GM12878 (cell line): Measurements from ENCODE around the gene KCNMB4. TPM values are rescaled to one million over a fixed set of nuclear protein-coding genes. Genes with fewer than 3 reads are reported as not detected.

ENCODE experiments used
- ATAC-seq: fragments of 200-7000 bp; cut with Tn5 transposase; 3 replicates; pipeline ENCODE4 v1.9.1; 2020; ENCODE audit warnings: mild to moderate bottlenecking, moderate library complexity
- BruUV-seq: library from RNA; stranded (reverse); fragments of 400-500 nt; replicated peaks from 2 replicates; lab custom pipeline; 2021; lab: Mats Ljungman, UMichigan
- CTCF ChIA-PET: fragments of 300-600 bp; sonication (Branson Sonifier 250); formaldehyde crosslinking; extraction: SDS; loops from one replicate; lab custom pipeline; 2021; ENCODE audit warnings: inconsistent platforms; lab: Yijun Ruan, JAX
- POLR2A ChIA-PET: fragments of 350-600 bp; formaldehyde crosslinking; extraction: SDS; loops from one replicate; lab custom pipeline; 2021; ENCODE audit warnings: inconsistent platforms; lab: Charles Lee
- RAD21 ChIA-PET: fragments of 300-600 bp; sonication (Branson Sonifier 250); formaldehyde crosslinking; loops from one replicate; lab custom pipeline; 2023; ENCODE audit warnings: antibody characterized with exemption; ENCODE audit not compliant: unreplicated experiment; lab: Charles Lee
- SMC1A ChIA-PET: fragments of 300-600 bp; sonication (Branson Sonifier 250); formaldehyde crosslinking; loops from one replicate; lab custom pipeline; 2023; ENCODE audit not compliant: unreplicated experiment, uncharacterized antibody; lab: Charles Lee
- DNase-seq: peaks from one replicate; pipeline ENCODE4 v3.0.0-alpha.2; 2011; ENCODE audit warnings: low read depth, low spot score
- FAIRE-seq: peaks from 3 replicates; lab custom pipeline; 2011; peaks lifted over from hg19 to GRCh38; lab: Jason Lieb, UNC
- H2AFZ ChIP-seq: 2 replicates; pipeline ENCODE4 v1.6.0; 2011; ENCODE audit warnings: low read depth, low read length, control low read depth; ENCODE audit not compliant: control insufficient read depth
- H3K27ac ChIP-seq: 2 replicates; pipeline ENCODE4 v1.5.1; 2011; ENCODE audit warnings: control low read depth; ENCODE audit not compliant: control insufficient read depth, insufficient read depth
- H3K27me3 ChIP-seq, 2 experiments: replicated peaks in 1 of 2; 2 replicates each; pipeline versions ENCODE4 v1.6.0 to v1.6.1; 2011; ENCODE audit warnings: low read length in 1 of 2; ENCODE audit not compliant: control insufficient read depth in 2 of 2, insufficient read depth in 2 of 2
- H3K36me3 ChIP-seq, 2 experiments: 2 replicates each; pipeline ENCODE4 v1.5.1; 2011; ENCODE audit warnings: low read length in 1 of 2; ENCODE audit not compliant: control insufficient read depth in 2 of 2, insufficient read depth in 2 of 2
- H3K4me1 ChIP-seq: 2 replicates; pipeline ENCODE4 v1.6.1; 2011; ENCODE audit warnings: mild to moderate bottlenecking, low read length, moderate library complexity, mixed read lengths; ENCODE audit not compliant: control insufficient read depth, insufficient read depth
- H3K4me2 ChIP-seq: 2 replicates; pipeline ENCODE4 v1.6.0; 2011; ENCODE audit warnings: control low read depth; ENCODE audit not compliant: control insufficient read depth, insufficient read depth
- H3K4me3 ChIP-seq: fragments of 200-600 bp; sonication (generic); 2 replicates; pipeline ENCODE4 v1.5.1; 2016
- H3K79me2 ChIP-seq: 2 replicates; pipeline ENCODE4 v1.6.0; 2011; ENCODE audit warnings: low read length; ENCODE audit not compliant: control insufficient read depth, insufficient read depth
- H3K9ac ChIP-seq: 2 replicates; pipeline ENCODE4 v1.8.0; 2011; ENCODE audit warnings: low read length, control low read depth, mixed read lengths; ENCODE audit not compliant: control insufficient read depth, insufficient read depth
- H3K9me3 ChIP-seq: replicated peaks from 3 replicates; pipeline ENCODE4 v1.5.1; 2011; ENCODE audit warnings: mild to moderate bottlenecking, low read length; ENCODE audit not compliant: control insufficient read depth, insufficient read depth
- H4K20me1 ChIP-seq: 2 replicates; pipeline ENCODE4 v1.6.0; 2011; ENCODE audit not compliant: control insufficient read depth, insufficient read depth
- HDAC6 ChIP-seq: fragments of 200-600 bp; sonication (generic); IDR thresholded peaks from one replicate; pipeline ENCODE4 v1.8.0; 2017; ENCODE audit warnings: antibody characterized with exemption; ENCODE audit not compliant: unreplicated experiment
- KAT2A ChIP-seq: conservative IDR thresholded peaks from 2 replicates; pipeline ENCODE4 v1.6.1; 2011; ENCODE audit warnings: low read depth, low read length; ENCODE audit not compliant: control insufficient read depth
- LARP7 ChIP-seq: fragments of 450-650 bp; IDR thresholded peaks from 2 replicates; pipeline ENCODE4 v1.6.1; 2017; ENCODE audit warnings: mild to moderate bottlenecking
- MTA3 ChIP-seq: IDR thresholded peaks from 2 replicates; pipeline ENCODE4 v1.6.1; 2012; ENCODE audit warnings: low read length, inconsistent platforms, borderline replicate concordance
- RUNX3 ChIP-seq: IDR thresholded peaks from 2 replicates; pipeline ENCODE4 v1.6.1; 2012; ENCODE audit warnings: low read length, inconsistent platforms
- WGBS: methylation state at CpG from one replicate; pipeline ENCODE4 v1.1.6; 2016; ENCODE audit warnings: low lambda C conversion rate; ENCODE audit not compliant: insufficient replicate concordance, insufficient coverage; ENCODE audit errors: missing lambda C conversion rate; 5-methylcytosine and 5-hydroxymethylcytosine counted together
- in situ Hi-C: fragments of 300-500 bp; cut with MboI; formaldehyde crosslinking; loops from 9 replicates; pipeline ENCODE4 v1.14.3; 2018; ENCODE audit warnings: mixed read lengths
- intact Hi-C: fragments of 100-400 bp; cut with micrococcal nuclease; formaldehyde crosslinking; loops from one replicate; pipeline ENCODE4 v1.14.2; 2022; ENCODE audit not compliant: unreplicated experiment
- polyA plus RNA-seq, 11 experiments: library from polyadenylated mRNA; depleted of rRNA in 4 of 11; unstranded in 6 of 11; stranded (reverse) in 5 of 11; fragments of >200 nt; fragmentation: Nextera tagmentation in 4 of 11; fragmentation: Illumina TruSeq in 1 of 11; extraction: Ambion mirVana in 4 of 11; extraction: Trizol in 1 of 11; gene quantifications; 1 replicate in 1 of 11; 2 replicates in 10 of 11; pipeline versions ENCODE4 v1.2.1 to v1.2.3, GENCODE V29; 2011 to 2016; ENCODE audit warnings: inconsistent platforms in 2 of 11, missing spikeins in 2 of 11, low read depth in 1 of 11
- total RNA-seq, 4 experiments: library from RNA; depleted of rRNA in 3 of 4; stranded (reverse); fragments of >200 nt in 3 of 4; fragmentation: Illumina TruSeq in 1 of 4; extraction: Trizol in 1 of 4; gene quantifications; 2 replicates each; pipeline versions ENCODE4 v1.2.1 to v1.2.3, GENCODE V29; 2013 to 2021
- TF ChIP-seq, protein P1 (sequence below): fragments of 450-650 bp; IDR thresholded peaks from 2 replicates; pipeline ENCODE4 v1.6.1; 2016; ENCODE audit warnings: mild to moderate bottlenecking
- TF ChIP-seq, protein P2 (sequence below): IDR thresholded peaks from 2 replicates; pipeline ENCODE4 v1.6.1; 2012; ENCODE audit warnings: low read depth, low read length, improper control_type of control experiment

KCNMB4 gene
- total and polyA plus RNA-seq, 10 of the 15 experiments (the other 5 are each of a cell fraction or from before 2014, with no cell fraction given): 0.06 to 0.37 (median 0.16) TPM; not detected in 2

DNA sequence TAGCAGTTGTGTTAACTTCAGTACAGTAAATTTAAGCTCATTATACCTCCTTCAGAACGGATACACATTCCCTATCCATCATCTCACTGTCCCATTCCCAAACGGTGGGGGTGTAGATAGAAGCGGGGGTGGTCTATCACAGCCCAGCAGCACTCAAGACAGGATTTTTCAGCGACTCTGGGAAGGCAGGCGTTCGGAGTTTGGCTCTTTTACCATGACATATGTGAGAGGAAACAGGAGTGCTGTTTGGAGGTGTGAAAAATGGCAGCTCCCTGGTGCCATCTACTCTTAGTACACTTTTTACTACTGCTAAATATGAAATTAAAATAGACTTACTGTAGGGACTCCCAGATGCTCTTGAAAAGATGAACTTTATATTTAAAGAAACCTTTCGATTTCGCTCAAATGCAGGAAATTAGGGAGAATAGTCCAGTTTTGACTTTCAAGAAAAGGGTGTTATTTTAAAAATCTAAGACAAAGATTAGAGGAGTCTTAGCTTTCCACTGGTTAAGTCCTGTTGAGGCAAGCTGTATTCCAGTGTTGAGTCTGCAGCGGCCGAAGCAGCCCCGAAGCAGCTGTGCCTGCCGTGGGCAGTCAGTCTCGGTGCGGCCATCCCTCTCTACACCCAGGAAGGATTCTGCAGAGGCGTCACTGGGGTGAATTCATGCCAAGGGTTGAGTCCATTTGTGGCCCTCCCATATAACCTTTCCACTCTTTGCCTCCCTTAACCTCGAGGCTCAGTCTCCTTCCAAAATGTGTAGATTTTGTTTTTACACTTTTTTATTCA is 42.1 kb downstream of the KCNMB4 start:
- DNase-seq (no peak), ATAC-seq (no peak), FAIRE-seq (no peak)
- ChIA-PET RAD21 (no interaction called here), POLR2A (no interaction called here), CTCF (no interaction called here), SMC1A (no interaction called here)
- H3K9me3 ChIP-seq: no peaks in the 10 kb centered on the region
- no peak overlapping the region for H3K4me3 ChIP-seq
- H3K79me2 ChIP-seq: no peaks in the 10 kb centered on the region
- no peaks in the 10 kb centered on the region for H3K4me1 ChIP-seq
- no peak overlapping the region for H3K27ac ChIP-seq
- WGBS: 62% methylated on average over 16 of the region's 16 CpGs
- H3K9ac ChIP-seq: no peak overlapping the region
- no peak overlapping the region for H2AFZ ChIP-seq
- in situ Hi-C loops (no loop called here), intact Hi-C loops (no loop called here)
- no peaks in the 10 kb centered on the region for H3K36me3 ChIP-seq
- H3K4me2 ChIP-seq: no peak overlapping the region
- TF ChIP-seq KAT2A (no peak), RUNX3 (no peak)
- TF ChIP-seq, protein P1, sequence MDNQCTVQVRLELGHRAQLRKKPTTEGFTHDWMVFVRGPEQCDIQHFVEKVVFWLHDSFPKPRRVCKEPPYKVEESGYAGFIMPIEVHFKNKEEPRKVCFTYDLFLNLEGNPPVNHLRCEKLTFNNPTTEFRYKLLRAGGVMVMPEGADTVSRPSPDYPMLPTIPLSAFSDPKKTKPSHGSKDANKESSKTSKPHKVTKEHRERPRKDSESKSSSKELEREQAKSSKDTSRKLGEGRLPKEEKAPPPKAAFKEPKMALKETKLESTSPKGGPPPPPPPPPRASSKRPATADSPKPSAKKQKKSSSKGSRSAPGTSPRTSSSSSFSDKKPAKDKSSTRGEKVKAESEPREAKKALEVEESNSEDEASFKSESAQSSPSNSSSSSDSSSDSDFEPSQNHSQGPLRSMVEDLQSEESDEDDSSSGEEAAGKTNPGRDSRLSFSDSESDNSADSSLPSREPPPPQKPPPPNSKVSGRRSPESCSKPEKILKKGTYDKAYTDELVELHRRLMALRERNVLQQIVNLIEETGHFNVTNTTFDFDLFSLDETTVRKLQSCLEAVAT: no peak
- H3K27me3 ChIP-seq: no peaks in the 10 kb centered on the region
- no TSS peak for BruUV-seq
- H4K20me1 ChIP-seq: no peaks in the 10 kb centered on the region

DNA sequence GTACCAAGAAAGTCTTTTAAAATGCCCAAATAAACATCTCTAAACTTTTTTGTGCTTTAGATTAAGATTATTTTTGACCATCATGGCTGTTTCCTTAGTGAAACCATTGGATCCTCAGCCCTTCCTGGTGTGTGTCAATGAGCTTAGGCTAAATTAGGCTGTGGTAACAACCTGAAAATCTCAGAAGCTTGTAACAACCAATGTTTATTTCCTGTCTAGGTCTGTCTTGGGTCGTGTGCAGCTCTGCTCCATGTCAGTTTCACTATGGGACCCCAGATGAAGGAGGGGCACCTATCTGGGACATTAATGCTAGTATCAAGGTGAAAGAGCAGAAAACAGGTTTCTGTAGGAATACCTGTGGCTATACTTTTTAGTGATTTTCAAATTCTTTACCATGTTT is 49.9 kb downstream of the KCNMB4 start:
- Histone ChIP-seq H3K4me1 (0 out of 2 replicates have a peak, but pooled peaks cover 3% of the 10 kb centered on the region), H2AFZ (no peak overlapping the region), H3K79me2 (no peaks in the 10 kb centered on the region), H3K9ac (no peak overlapping the region), H3K9me3 (no peaks in the 10 kb centered on the region), H4K20me1 (no peaks in the 10 kb centered on the region), H3K27me3 (no peaks in the 10 kb centered on the region)
- intact Hi-C loops: no loop called here
- POLR2A ChIA-PET: no interaction called here
- RAD21 ChIA-PET: no interaction called here
- SMC1A ChIA-PET: interaction anchor here (1.0 to 1.2 kb wide), 3 partner anchors 11 to 160 kb away, joined by 3 to 4 read pairs (median 4); no protein-coding TSS in a partner anchor
- no TSS peak for BruUV-seq
- ATAC-seq (peak; percentile 50; the same call in 2 of the 3 replicates), FAIRE-seq (no peak)
- TF ChIP-seq, protein P2, sequence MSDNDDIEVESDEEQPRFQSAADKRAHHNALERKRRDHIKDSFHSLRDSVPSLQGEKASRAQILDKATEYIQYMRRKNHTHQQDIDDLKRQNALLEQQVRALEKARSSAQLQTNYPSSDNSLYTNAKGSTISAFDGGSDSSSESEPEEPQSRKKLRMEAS: no peak
- TF ChIP-seq MTA3: no peak
- no peak for TF ChIP-seq HDAC6
- TF ChIP-seq, protein P1: no peak
- TF ChIP-seq LARP7: no peak
- TF ChIP-seq RUNX3: peak; percentile 16; the same call in 1 of the 2 replicates
- TF ChIP-seq, all 136 proteins: peak for 1
- Histone ChIP-seq H3K4me3 (no peak overlapping the region), H3K27ac (no peak overlapping the region), H3K36me3 (no peaks in the 10 kb centered on the region), H3K4me2 (no peak overlapping the region)
- no peak for DNase-seq
- 0% methylated on average over 1 of the region's 1 CpG for WGBS
- in situ Hi-C loops: no loop called here
- CTCF ChIA-PET: interaction anchor here (1.2 kb wide), 1 partner anchor 52 kb away, joined by 3 read pairs; no protein-coding TSS in a partner anchor
